PC-9 (cell line): ENCODE data around the gene CDK8.

Source experiments
- EZH2 ChIP-seq: fragments of 200-600 bp; sonication (generic); IDR thresholded peaks from 2 replicates; pipeline ENCODE4 v1.8.0; 2017; ENCODE audit warnings: antibody characterized with exemption, low read depth
- TF ChIP-seq, protein P1 (sequence below): fragments of 200-600 bp; sonication (generic); conservative IDR thresholded peaks from 2 replicates; pipeline ENCODE4 v1.6.1; 2017; ENCODE audit warnings: mixed run types, antibody characterized with exemption, mild to moderate bottlenecking, moderate library complexity

GRCh38 chr13:26390203-26390602, 136.3 kb downstream of the CDK8 start:
- TF ChIP-seq, protein P1, sequence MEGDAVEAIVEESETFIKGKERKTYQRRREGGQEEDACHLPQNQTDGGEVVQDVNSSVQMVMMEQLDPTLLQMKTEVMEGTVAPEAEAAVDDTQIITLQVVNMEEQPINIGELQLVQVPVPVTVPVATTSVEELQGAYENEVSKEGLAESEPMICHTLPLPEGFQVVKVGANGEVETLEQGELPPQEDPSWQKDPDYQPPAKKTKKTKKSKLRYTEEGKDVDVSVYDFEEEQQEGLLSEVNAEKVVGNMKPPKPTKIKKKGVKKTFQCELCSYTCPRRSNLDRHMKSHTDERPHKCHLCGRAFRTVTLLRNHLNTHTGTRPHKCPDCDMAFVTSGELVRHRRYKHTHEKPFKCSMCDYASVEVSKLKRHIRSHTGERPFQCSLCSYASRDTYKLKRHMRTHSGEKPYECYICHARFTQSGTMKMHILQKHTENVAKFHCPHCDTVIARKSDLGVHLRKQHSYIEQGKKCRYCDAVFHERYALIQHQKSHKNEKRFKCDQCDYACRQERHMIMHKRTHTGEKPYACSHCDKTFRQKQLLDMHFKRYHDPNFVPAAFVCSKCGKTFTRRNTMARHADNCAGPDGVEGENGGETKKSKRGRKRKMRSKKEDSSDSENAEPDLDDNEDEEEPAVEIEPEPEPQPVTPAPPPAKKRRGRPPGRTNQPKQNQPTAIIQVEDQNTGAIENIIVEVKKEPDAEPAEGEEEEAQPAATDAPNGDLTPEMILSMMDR: no peak
- TF ChIP-seq EZH2: no peak
